MCF 10A (cell line): ENCODE results near the gene PCARE. TPM values are rescaled to one million over a fixed set of nuclear protein-coding genes. Genes with fewer than 3 reads are reported as not detected.

Experiments used
- BruUV-seq: library from RNA; stranded (reverse); fragments of 400-500 nt; replicated peaks from 2 replicates; lab custom pipeline; 2021; lab: Mats Ljungman, UMichigan
- CTCF ChIA-PET: fragments of 300-600 bp; sonication (Branson Sonifier 250); formaldehyde crosslinking; extraction: SDS; loops from one replicate; lab custom pipeline; 2021; ENCODE audit warnings: antibody characterized with exemption, inconsistent platforms; lab: Yijun Ruan, JAX
- POLR2A ChIA-PET: fragments of 300-600, 350-650 bp; sonication (Branson Sonifier 250); formaldehyde crosslinking; extraction: SDS; loops from one replicate; lab custom pipeline; 2020; ENCODE audit warnings: antibody characterized with exemption, inconsistent platforms; lab: Yijun Ruan, JAX
- DNase-seq: peaks from one replicate; pipeline ENCODE4 v3.0.0-alpha.2; 2018; ENCODE audit not compliant: unreplicated experiment
- H3K27ac Mint-ChIP-seq: one replicate; pipeline ENCODE4 v1.8.0; 2022; ENCODE audit warnings: mild to moderate bottlenecking, low read depth, mixed read lengths; ENCODE audit not compliant: unreplicated experiment
- H3K27me3 Mint-ChIP-seq: one replicate; pipeline ENCODE4 v1.8.0; 2022; ENCODE audit warnings: mixed read lengths; ENCODE audit not compliant: insufficient read depth, unreplicated experiment
- H3K36me3 Mint-ChIP-seq: one replicate; pipeline ENCODE4 v1.8.0; 2022; ENCODE audit warnings: mild to moderate bottlenecking, moderate library complexity, mixed read lengths; ENCODE audit not compliant: insufficient read depth, unreplicated experiment
- H3K4me1 Mint-ChIP-seq: one replicate; pipeline ENCODE4 v1.8.0; 2022; ENCODE audit warnings: mixed read lengths; ENCODE audit not compliant: insufficient read depth, unreplicated experiment
- H3K4me3 Mint-ChIP-seq: one replicate; pipeline ENCODE4 v1.8.0; 2022; ENCODE audit warnings: mild to moderate bottlenecking, moderate library complexity, mixed read lengths; ENCODE audit not compliant: unreplicated experiment
- H3K9me3 Mint-ChIP-seq: one replicate; pipeline ENCODE4 v1.8.0; 2022; ENCODE audit warnings: mixed read lengths; ENCODE audit not compliant: unreplicated experiment
- intact Hi-C: fragments of 100-400 bp; cut with micrococcal nuclease; formaldehyde crosslinking; loops from 2 replicates; pipeline ENCODE4 v1.14.1; 2022
- total RNA-seq: library from RNA; stranded (reverse); gene quantifications from 2 replicates; pipeline ENCODE4 v1.2.3, GENCODE V29; 2022
- TF ChIP-seq, protein P1 (sequence below): fragments of 200-600 bp; IDR thresholded peaks from one replicate; pipeline ENCODE4 v1.8.0; 2022; ENCODE audit warnings: antibody characterized with exemption, mild to moderate bottlenecking; ENCODE audit not compliant: unreplicated experiment

Gene PCARE
- total RNA-seq, 1 experiment from 2014 or later, result not detected

- CTCF ChIA-PET, result interaction anchor here (0.7 kb wide), 2 partner anchors 88 to 105 kb away, joined by 3 to 6 read pairs; no protein-coding TSS in a partner anchor
- no peaks in the 10 kb centered on the region for H3K9me3 Mint-ChIP-seq
- intact Hi-C loops, result no loop called here
- POLR2A ChIA-PET, result interaction anchor here (0.7 to 1.9 kb wide), 2 partner anchors 8 to 227 kb away, joined by 3 to 4 read pairs; no protein-coding TSS in a partner anchor
- TF ChIP-seq, protein P1, sequence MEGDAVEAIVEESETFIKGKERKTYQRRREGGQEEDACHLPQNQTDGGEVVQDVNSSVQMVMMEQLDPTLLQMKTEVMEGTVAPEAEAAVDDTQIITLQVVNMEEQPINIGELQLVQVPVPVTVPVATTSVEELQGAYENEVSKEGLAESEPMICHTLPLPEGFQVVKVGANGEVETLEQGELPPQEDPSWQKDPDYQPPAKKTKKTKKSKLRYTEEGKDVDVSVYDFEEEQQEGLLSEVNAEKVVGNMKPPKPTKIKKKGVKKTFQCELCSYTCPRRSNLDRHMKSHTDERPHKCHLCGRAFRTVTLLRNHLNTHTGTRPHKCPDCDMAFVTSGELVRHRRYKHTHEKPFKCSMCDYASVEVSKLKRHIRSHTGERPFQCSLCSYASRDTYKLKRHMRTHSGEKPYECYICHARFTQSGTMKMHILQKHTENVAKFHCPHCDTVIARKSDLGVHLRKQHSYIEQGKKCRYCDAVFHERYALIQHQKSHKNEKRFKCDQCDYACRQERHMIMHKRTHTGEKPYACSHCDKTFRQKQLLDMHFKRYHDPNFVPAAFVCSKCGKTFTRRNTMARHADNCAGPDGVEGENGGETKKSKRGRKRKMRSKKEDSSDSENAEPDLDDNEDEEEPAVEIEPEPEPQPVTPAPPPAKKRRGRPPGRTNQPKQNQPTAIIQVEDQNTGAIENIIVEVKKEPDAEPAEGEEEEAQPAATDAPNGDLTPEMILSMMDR, result no peak
- no peaks in the 10 kb centered on the region for H3K27me3 Mint-ChIP-seq
- no TSS peak for BruUV-seq
- no peak overlapping the region for H3K27ac Mint-ChIP-seq
- H3K4me1 Mint-ChIP-seq, result peaks cover 25% of the 10 kb centered on the region
- H3K4me3 Mint-ChIP-seq, result no peak overlapping the region
- no peak for DNase-seq
- peaks cover 6% of the 10 kb centered on the region for H3K36me3 Mint-ChIP-seq
Measured at GRCh38 chr2:29060441-29060840, 13.9 kb downstream of the PCARE start.

GRCh38 chr2:29059624-29060023 is 14.7 kb downstream of the PCARE start:
- TF ChIP-seq, protein P1, result no peak
- BruUV-seq, result no TSS peak
- POLR2A ChIA-PET, result interaction anchor here (1.9 kb wide), 1 partner anchor 9 kb away, joined by 4 read pairs; no protein-coding TSS in a partner anchor
- H3K4me1 Mint-ChIP-seq, result peaks cover 18% of the 10 kb centered on the region
- H3K27me3 Mint-ChIP-seq, result no peaks in the 10 kb centered on the region
- H3K36me3 Mint-ChIP-seq, result peaks cover 6% of the 10 kb centered on the region
- intact Hi-C loops, result no loop called here
- no peak overlapping the region for H3K27ac Mint-ChIP-seq
- CTCF ChIA-PET, result interaction anchor here (0.6 kb wide), 1 partner anchor 655 kb away, joined by 3 read pairs; no protein-coding TSS in a partner anchor
- no peaks in the 10 kb centered on the region for H3K9me3 Mint-ChIP-seq
- no peak for DNase-seq
- H3K4me3 Mint-ChIP-seq, result no peak overlapping the region

GRCh38 chr2:29057006-29057405 is 17.3 kb downstream of the PCARE start:
- TF ChIP-seq, protein P1, result no peak
- POLR2A ChIA-PET, result interaction anchor here (0.5 to 0.8 kb wide), 2 partner anchors 98 to 121 kb away, joined by 3 to 4 read pairs; no protein-coding TSS in a partner anchor
- intact Hi-C loops, result no loop called here
- no peak overlapping the region for H3K4me3 Mint-ChIP-seq
- H3K9me3 Mint-ChIP-seq, result no peaks in the 10 kb centered on the region
- H3K27me3 Mint-ChIP-seq, result no peaks in the 10 kb centered on the region
- H3K4me1 Mint-ChIP-seq, result peaks cover 18% of the 10 kb centered on the region
- no peak for DNase-seq
- no TSS peak for BruUV-seq
- peaks cover 6% of the 10 kb centered on the region for H3K36me3 Mint-ChIP-seq
- H3K27ac Mint-ChIP-seq, result no peak overlapping the region
- CTCF ChIA-PET, result interaction anchor here (1.0 to 1.5 kb wide), 3 partner anchors 9 to 64 kb away, joined by 3 to 4 read pairs (median 3); no protein-coding TSS in a partner anchor

DNA sequence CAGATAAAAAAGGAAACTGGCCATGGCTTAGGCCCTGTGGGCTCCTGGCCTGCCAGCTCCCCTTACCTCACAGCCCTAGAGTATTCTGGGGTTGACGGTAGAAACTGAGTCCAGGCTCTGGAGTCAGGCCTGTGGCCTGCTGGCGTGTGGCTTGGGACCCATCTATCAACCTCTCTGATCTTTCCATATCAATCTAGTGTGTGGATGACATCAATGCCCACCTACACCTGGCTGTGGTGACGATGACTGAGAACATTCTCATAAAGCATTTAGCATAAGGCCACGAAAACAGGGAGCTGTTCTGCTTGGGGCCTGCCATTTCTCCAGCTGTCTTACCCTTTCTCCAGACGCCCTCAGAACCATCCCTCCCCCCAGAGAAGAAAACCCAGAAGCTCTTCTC is 17.9 kb downstream of the PCARE start:
- Mint-ChIP-seq H3K4me1 (peaks cover 18% of the 10 kb centered on the region), H3K27me3 (no peaks in the 10 kb centered on the region), H3K9me3 (no peaks in the 10 kb centered on the region), H3K27ac (no peak overlapping the region), H3K36me3 (peaks cover 6% of the 10 kb centered on the region), H3K4me3 (no peak overlapping the region)
- DNase-seq, result no peak
- TF ChIP-seq, protein P1, result no peak
- BruUV-seq, result no TSS peak
- ChIA-PET CTCF (interaction anchor here (0.6 to 1.5 kb wide), 6 partner anchors 10 to 180 kb away, joined by 3 to 5 read pairs (median 4); no protein-coding TSS in a partner anchor), POLR2A (interaction anchor here (0.5 to 0.8 kb wide), 2 partner anchors 98 to 121 kb away, joined by 3 to 4 read pairs; no protein-coding TSS in a partner anchor)
- intact Hi-C loops, result no loop called here
